PC-9 (cell line): ENCODE data around the gene NRG2. TPM values are rescaled to one million over a fixed set of nuclear protein-coding genes. Genes with fewer than 3 reads are reported as not detected.
A peak's percentile ranks its signal among the peaks of the same experiment; 100 is the strongest.

Experiments
- BruUV-seq: library from RNA; stranded (reverse); fragments of 400-500 nt; replicated peaks from 2 replicates; lab custom pipeline; 2021; lab: Mats Ljungman, UMichigan
- CTCF ChIA-PET: fragments of 300-600 bp; sonication (Branson Sonifier 250); formaldehyde crosslinking; loops from one replicate; lab custom pipeline; 2022; ENCODE audit warnings: antibody characterized with exemption; lab: Charles Lee
- POLR2A ChIA-PET: fragments of 300-600 bp; sonication (Branson Sonifier 250); formaldehyde crosslinking; loops from one replicate; lab custom pipeline; 2022; ENCODE audit warnings: antibody characterized with exemption; ENCODE audit not compliant: unreplicated experiment; lab: Charles Lee
- DNase-seq, 2 experiments: peaks; one replicate each; pipeline versions ENCODE4 v3.0.0 to v3.0.0-alpha.2; 2015 to 2022; ENCODE audit warnings: mixed read lengths in 1 of 2
- H2AFZ ChIP-seq: fragments of 200-600 bp; sonication (generic); 2 replicates; pipeline ENCODE4 v1.8.1; 2017; ENCODE audit warnings: antibody characterized with exemption
- H3F3A ChIP-seq: fragments of 200-600 bp; sonication (generic); 2 replicates; pipeline ENCODE4 v1.8.1; 2017; ENCODE audit warnings: antibody characterized with exemption, mild to moderate bottlenecking, low read depth; ENCODE audit not compliant: insufficient read depth
- H3K27ac ChIP-seq: fragments of 200-600 bp; sonication (generic); 2 replicates; pipeline ENCODE4 v1.6.1; 2016; ENCODE audit warnings: mixed run types
- H3K27me3 ChIP-seq: fragments of 200-600 bp; sonication (generic); 2 replicates; pipeline ENCODE4 v1.6.1; 2016; ENCODE audit warnings: low read depth, mixed run types; ENCODE audit not compliant: insufficient read depth
- H3K36me3 ChIP-seq: fragments of 200-600 bp; sonication (generic); 2 replicates; pipeline ENCODE4 v1.6.1; 2016; ENCODE audit warnings: low read depth, mixed run types
- H3K4me1 ChIP-seq: fragments of 200-600 bp; sonication (generic); replicated peaks from 2 replicates; pipeline ENCODE4 v1.6.1; 2016; ENCODE audit warnings: mixed run types; ENCODE audit not compliant: insufficient read depth
- H3K4me2 ChIP-seq: fragments of 200-600 bp; sonication (generic); 2 replicates; pipeline ENCODE4 v1.6.1; 2017; ENCODE audit warnings: mixed run types
- H3K4me3 ChIP-seq: fragments of 200-600 bp; sonication (generic); 2 replicates; pipeline ENCODE4 v1.6.1; 2016; ENCODE audit warnings: mixed run types
- H3K79me2 ChIP-seq: fragments of 200-600 bp; sonication (generic); 2 replicates; pipeline ENCODE4 v1.6.1; 2017; ENCODE audit warnings: low read depth, mixed run types
- H3K9me2 ChIP-seq: fragments of 200-600 bp; sonication (generic); 2 replicates; pipeline ENCODE4 v1.8.1; 2017; ENCODE audit warnings: mild to moderate bottlenecking; ENCODE audit not compliant: insufficient read depth
- H3K9me3 ChIP-seq: fragments of 200-600 bp; sonication (generic); 2 replicates; pipeline ENCODE4 v1.8.1; 2016; ENCODE audit warnings: low read depth; ENCODE audit not compliant: insufficient read depth
- H4K20me1 ChIP-seq: fragments of 200-600 bp; sonication (generic); 2 replicates; pipeline ENCODE4 v1.8.1; 2017; ENCODE audit not compliant: insufficient read depth
- CTCF ChIP-seq: fragments of 200-600 bp; sonication (generic); conservative IDR thresholded peaks from 2 replicates; pipeline ENCODE4 v1.6.1; 2017; ENCODE audit warnings: mixed run types, antibody characterized with exemption, mild to moderate bottlenecking, moderate library complexity
- EZH2 ChIP-seq: fragments of 200-600 bp; sonication (generic); IDR thresholded peaks from 2 replicates; pipeline ENCODE4 v1.8.0; 2017; ENCODE audit warnings: antibody characterized with exemption, low read depth
- intact Hi-C: fragments of 100-400 bp; cut with micrococcal nuclease; formaldehyde crosslinking; loops from one replicate; pipeline ENCODE4 v1.10.0; 2022; ENCODE audit not compliant: unreplicated experiment
- total RNA-seq: library from RNA; stranded (reverse); gene quantifications from 2 replicates; pipeline ENCODE4 v1.2.3, GENCODE V29; 2021

NRG2 gene
- total RNA-seq, 1 experiment from 2014 or later: not detected

GRCh38 chr5:139911425-139912120 lies 131.5 kb downstream of the NRG2 start:
- H3K27ac ChIP-seq: no peak overlapping the region
- H3K4me1 ChIP-seq: peaks cover 20% of the 10 kb centered on the region
- no peaks in the 10 kb centered on the region for H4K20me1 ChIP-seq
- no peaks in the 10 kb centered on the region for H3F3A ChIP-seq
- DNase-seq: peak in 1 of 2 experiments; percentile 60
- H3K79me2 ChIP-seq: no peaks in the 10 kb centered on the region
- TF ChIP-seq CTCF: no peak; the same call in 1 of the 2 replicates
- no peak for TF ChIP-seq EZH2
- ChIA-PET CTCF (no interaction called here), POLR2A (no interaction called here)
- intact Hi-C loops: no loop called here
- no peaks in the 10 kb centered on the region for H3K9me2 ChIP-seq
- no peak overlapping the region for H3K4me3 ChIP-seq
- no peaks in the 10 kb centered on the region for H3K9me3 ChIP-seq
- H3K4me2 ChIP-seq: no peak overlapping the region
- no TSS peak for BruUV-seq
- H3K27me3 ChIP-seq: no peaks in the 10 kb centered on the region
- no peaks in the 10 kb centered on the region for H3K36me3 ChIP-seq
- no peak overlapping the region for H2AFZ ChIP-seq

GRCh38 chr5:139910901-139911300 lies 132.2 kb downstream of the NRG2 start:
- POLR2A ChIA-PET: no interaction called here
- H3K4me3 ChIP-seq: no peak overlapping the region

GRCh38 chr5:139910036-139910435 lies 133.1 kb downstream of the NRG2 start:
- no peak for DNase-seq
- Histone ChIP-seq H3K36me3 (no peaks in the 10 kb centered on the region), H3K4me3 (no peak overlapping the region), H4K20me1 (no peaks in the 10 kb centered on the region), H3K27ac (no peak overlapping the region), H3K27me3 (0 out of 2 replicates have a peak, but pooled peaks cover 1% of the 10 kb centered on the region), H3K79me2 (no peaks in the 10 kb centered on the region), H3K4me1 (peaks cover 17% of the 10 kb centered on the region), H3K9me2 (no peaks in the 10 kb centered on the region), H3K4me2 (no peak overlapping the region), H3F3A (no peaks in the 10 kb centered on the region), H3K9me3 (no peaks in the 10 kb centered on the region), H2AFZ (no peak overlapping the region)
- intact Hi-C loops: no loop called here
- BruUV-seq: no TSS peak
- POLR2A ChIA-PET: no interaction called here
- CTCF ChIA-PET: no interaction called here
- TF ChIP-seq CTCF (no peak), EZH2 (no peak)

More at GRCh38 chr5:139910901-139911300, 132.2 kb downstream of the NRG2 start:
- no peaks in the 10 kb centered on the region for H3K9me2 ChIP-seq
- no peak for DNase-seq
- BruUV-seq: no TSS peak
- no peaks in the 10 kb centered on the region for H3F3A ChIP-seq
- H3K27me3 ChIP-seq: no peaks in the 10 kb centered on the region
- H3K79me2 ChIP-seq: no peaks in the 10 kb centered on the region
- CTCF ChIA-PET: no interaction called here
- H3K9me3 ChIP-seq: no peaks in the 10 kb centered on the region
- no peak for TF ChIP-seq CTCF
- TF ChIP-seq EZH2: no peak
- no peak overlapping the region for H3K4me2 ChIP-seq
- no peak overlapping the region for H3K27ac ChIP-seq
- intact Hi-C loops: no loop called here
- no peak overlapping the region for H2AFZ ChIP-seq
- H4K20me1 ChIP-seq: no peaks in the 10 kb centered on the region
- no peaks in the 10 kb centered on the region for H3K36me3 ChIP-seq
- H3K4me1 ChIP-seq: peaks cover 20% of the 10 kb centered on the region
